Tibial nerve (tissue), 4 donors: Measurements from ENCODE around the gene PREX1. TPM values are rescaled to one million over a fixed set of nuclear protein-coding genes. Genes with fewer than 3 reads are reported as not detected.

ENCODE experiments used
- DNase-seq, 2 donors: peaks; one replicate each; pipeline ENCODE4 v3.0.0-alpha.2; 2019; ENCODE audit warnings: low spot score in 2 of 2
- H3K27ac ChIP-seq, 4 donors: fragments of 200-600 bp; sonication (generic) in 3 of 4; one replicate each; pipeline ENCODE4 v1.5.1; 2017 to 2019; ENCODE audit warnings: mild to moderate bottlenecking in 1 of 4
- H3K27me3 ChIP-seq, 2 donors: fragments of 200-600 bp; sonication (generic) in 1 of 2; one replicate each; pipeline versions ENCODE4 v1.5.1 to v1.6.0; 2017 to 2019
- H3K36me3 ChIP-seq, 3 donors: fragments of 200-600 bp; sonication (generic); one replicate each; pipeline ENCODE4 v1.5.1; 2018 to 2019
- H3K4me1 ChIP-seq, 4 donors: fragments of 200-600 bp; sonication (generic) in 3 of 4; one replicate each; pipeline ENCODE4 v1.5.1; 2017 to 2019
- H3K4me3 ChIP-seq, 4 donors: fragments of 200-600 bp; sonication (generic) in 3 of 4; one replicate each; pipeline ENCODE4 v1.5.1; 2017 to 2019; ENCODE audit warnings: mild to moderate bottlenecking in 1 of 4, moderate library complexity in 1 of 4
- H3K9me3 ChIP-seq, 4 donors: fragments of 200-600 bp; sonication (generic) in 3 of 4; one replicate each; pipeline ENCODE4 v1.5.1; 2017 to 2019
- EP300 ChIP-seq, 2 donors: sonication (generic); formaldehyde crosslinking; IDR thresholded peaks; one replicate each; pipeline ENCODE4 v1.6.1; 2017; ENCODE audit warnings: antibody characterized with exemption in 2 of 2, mild to moderate bottlenecking in 1 of 2
- POLR2A ChIP-seq, 2 donors: fragments of 450-650 bp; IDR thresholded peaks; one replicate each; pipeline ENCODE4 v1.6.1; 2017; ENCODE audit warnings: antibody characterized with exemption in 2 of 2, mild to moderate bottlenecking in 2 of 2, moderate library complexity in 2 of 2
- WGBS, 2 donors: methylation state at CpG; one replicate each; pipeline ENCODE4 v1.1.5; 2018; 5-methylcytosine and 5-hydroxymethylcytosine counted together
- total RNA-seq, 4 donors: library from RNA; depleted of rRNA; stranded (reverse); fragments of >200 nt; gene quantifications; one replicate each; pipeline ENCODE4 v1.1.0, GENCODE V29; 2016
- TF ChIP-seq, protein P1 (sequence below), 5 experiments: fragments of 200-600 bp in 3 of 5; fragments of 450-650 bp in 2 of 5; sonication (generic) in 3 of 5; IDR thresholded peaks; one replicate each; pipeline ENCODE4 v1.5.1; 2016 to 2019; ENCODE audit warnings: antibody characterized with exemption in 5 of 5, mild to moderate bottlenecking in 3 of 5, moderate library complexity in 2 of 5

PREX1 gene
- total RNA-seq, 4 donors from 2014 or later = 30.1 to 50.7 (median 32.5) TPM

DNA sequence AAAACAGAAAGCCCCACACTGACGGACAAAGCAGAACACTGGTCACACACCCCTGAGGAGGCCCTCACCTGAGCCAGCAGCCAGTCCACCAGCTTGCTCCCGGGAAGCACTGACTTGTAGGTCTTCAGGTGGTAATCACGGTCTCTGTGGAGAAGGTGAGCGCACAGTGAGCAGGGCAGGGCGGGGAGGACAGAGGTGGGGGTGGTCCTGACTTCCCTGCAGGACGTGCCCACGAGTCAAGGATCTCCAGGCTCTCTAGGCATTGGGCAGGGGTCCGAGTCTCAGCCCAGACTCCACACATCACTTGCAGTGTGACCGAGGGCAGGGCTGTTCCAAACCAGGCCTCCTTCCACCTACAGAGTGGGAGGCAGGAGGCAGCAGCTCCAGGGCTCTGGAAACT, 151.7 kb downstream of the PREX1 start:
- Histone ChIP-seq H3K27ac (no peak overlapping the region), H3K36me3 (peaks cover 0 to 77% (median 13%) of the 10 kb centered on the region in 3 donors), H3K27me3 (no peaks in the 10 kb centered on the region), H3K4me1 (no peaks in the 10 kb centered on the region), H3K4me3 (no peak overlapping the region), H3K9me3 (no peaks in the 10 kb centered on the region)
- no peak for TF ChIP-seq POLR2A (IDR thresholded peaks at IDR 0.05)
- no peak for TF ChIP-seq EP300 (IDR thresholded peaks at IDR 0.05)
- TF ChIP-seq, protein P1, sequence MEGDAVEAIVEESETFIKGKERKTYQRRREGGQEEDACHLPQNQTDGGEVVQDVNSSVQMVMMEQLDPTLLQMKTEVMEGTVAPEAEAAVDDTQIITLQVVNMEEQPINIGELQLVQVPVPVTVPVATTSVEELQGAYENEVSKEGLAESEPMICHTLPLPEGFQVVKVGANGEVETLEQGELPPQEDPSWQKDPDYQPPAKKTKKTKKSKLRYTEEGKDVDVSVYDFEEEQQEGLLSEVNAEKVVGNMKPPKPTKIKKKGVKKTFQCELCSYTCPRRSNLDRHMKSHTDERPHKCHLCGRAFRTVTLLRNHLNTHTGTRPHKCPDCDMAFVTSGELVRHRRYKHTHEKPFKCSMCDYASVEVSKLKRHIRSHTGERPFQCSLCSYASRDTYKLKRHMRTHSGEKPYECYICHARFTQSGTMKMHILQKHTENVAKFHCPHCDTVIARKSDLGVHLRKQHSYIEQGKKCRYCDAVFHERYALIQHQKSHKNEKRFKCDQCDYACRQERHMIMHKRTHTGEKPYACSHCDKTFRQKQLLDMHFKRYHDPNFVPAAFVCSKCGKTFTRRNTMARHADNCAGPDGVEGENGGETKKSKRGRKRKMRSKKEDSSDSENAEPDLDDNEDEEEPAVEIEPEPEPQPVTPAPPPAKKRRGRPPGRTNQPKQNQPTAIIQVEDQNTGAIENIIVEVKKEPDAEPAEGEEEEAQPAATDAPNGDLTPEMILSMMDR (IDR thresholded peaks at IDR 0.05) = no peak
- DNase-seq = no peak
- 90 to 91% methylated on average over 6 to 9 of the region's 9 CpGs for WGBS, 2 donors

DNA sequence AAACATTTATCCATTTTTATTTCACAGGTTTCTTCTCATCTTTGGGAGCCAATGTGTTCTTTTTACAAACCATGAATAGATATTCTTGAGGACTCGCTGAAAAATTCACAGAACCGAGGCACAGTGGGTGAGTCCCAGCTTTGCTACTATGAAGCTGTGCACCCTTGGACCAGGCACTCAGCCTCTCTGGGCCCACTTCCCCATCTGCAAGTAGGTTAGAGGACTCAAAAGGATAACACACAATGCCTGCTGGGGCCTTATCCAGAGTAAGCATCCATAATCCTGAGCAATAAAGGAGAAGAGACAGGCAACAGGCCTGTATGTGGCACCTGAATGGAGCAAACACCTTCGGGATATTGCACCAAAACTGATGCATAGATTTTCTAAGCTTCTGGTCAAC, 153.3 kb downstream of the PREX1 start:
- peaks cover 0 to 65% (median 10%) of the 10 kb centered on the region in 3 donors for H3K36me3 ChIP-seq

DNA sequence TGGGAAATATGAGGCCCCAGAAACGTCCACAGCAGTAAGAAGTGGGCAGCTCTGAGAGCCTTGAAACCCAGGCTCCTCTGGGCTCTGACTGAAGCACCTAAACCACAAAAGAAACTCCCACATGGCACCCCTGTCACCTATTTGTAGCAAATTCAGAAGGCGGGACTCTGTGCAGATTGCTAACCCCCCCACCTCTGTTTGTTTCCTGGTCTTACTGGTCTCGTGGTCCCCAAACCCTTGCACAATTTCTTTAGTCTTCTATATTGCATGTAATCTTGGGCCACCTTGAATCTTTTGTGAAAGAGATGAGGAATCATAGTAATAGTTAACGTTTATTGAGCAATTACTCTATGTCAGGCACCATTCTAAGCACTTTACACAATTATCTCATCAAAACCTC, 154.3 kb downstream of the PREX1 start:
- H3K4me1 ChIP-seq = peaks cover 0 to 15% (median 4%) of the 10 kb centered on the region in 4 donors
- WGBS, 2 donors = 86% methylated on average over 4 of the region's 4 CpGs
- H3K27me3 ChIP-seq = no peaks in the 10 kb centered on the region
- TF ChIP-seq POLR2A (IDR thresholded peaks at IDR 0.05) = no peak
- TF ChIP-seq, protein P1 (IDR thresholded peaks at IDR 0.05) = no peak
- TF ChIP-seq EP300 (IDR thresholded peaks at IDR 0.05) = no peak
- peaks cover 0 to 55% (median 8%) of the 10 kb centered on the region in 3 donors for H3K36me3 ChIP-seq
- H3K9me3 ChIP-seq = no peaks in the 10 kb centered on the region
- DNase-seq = no peak
- no peak overlapping the region for H3K4me3 ChIP-seq
- H3K27ac ChIP-seq = no peak overlapping the region

More for the DNA sequence above, 153.3 kb downstream of the PREX1 start:
- Histone ChIP-seq H3K4me1 (peaks cover 0 to 7% (median 0%) of the 10 kb centered on the region in 4 donors), H3K27ac (no peak overlapping the region), H3K9me3 (no peaks in the 10 kb centered on the region), H3K4me3 (no peak overlapping the region), H3K27me3 (no peaks in the 10 kb centered on the region)
- TF ChIP-seq, protein P1 (IDR thresholded peaks at IDR 0.05) = no peak
- TF ChIP-seq POLR2A (IDR thresholded peaks at IDR 0.05) (no peak), EP300 (IDR thresholded peaks at IDR 0.05) (no peak)
- WGBS, 2 donors = 80 to 90% methylated on average over 3 of the region's 3 CpGs
- no peak for DNase-seq

DNA sequence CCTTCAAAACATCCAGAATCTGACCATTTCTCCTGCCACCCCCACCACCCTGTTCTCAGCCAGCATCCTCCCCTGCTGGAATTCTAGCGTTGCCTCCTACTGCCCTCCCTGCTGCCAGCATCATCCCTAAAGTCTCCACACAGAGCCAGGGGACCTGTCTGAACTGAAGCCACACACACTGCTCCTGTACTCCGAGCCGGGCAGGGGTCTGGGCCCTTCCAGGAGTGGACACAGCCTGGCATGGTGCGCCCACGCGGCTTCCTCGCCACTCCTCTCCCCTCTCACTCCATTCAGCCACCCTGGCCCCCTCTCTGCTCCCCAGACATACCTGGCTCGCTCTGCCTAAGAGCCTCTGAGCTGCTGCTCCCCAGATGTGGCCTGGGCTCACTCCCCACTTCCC, 155.5 kb downstream of the PREX1 start:
- 85 to 92% methylated on average over 8 of the region's 8 CpGs for WGBS, 2 donors
- H3K27ac ChIP-seq = no peak overlapping the region
- H3K4me3 ChIP-seq = no peak overlapping the region
- no peaks in the 10 kb centered on the region for H3K9me3 ChIP-seq
- TF ChIP-seq, protein P1 (IDR thresholded peaks at IDR 0.05) = no peak
- TF ChIP-seq POLR2A (IDR thresholded peaks at IDR 0.05) = no peak
- TF ChIP-seq EP300 (IDR thresholded peaks at IDR 0.05) = no peak
- DNase-seq = no peak
- H3K27me3 ChIP-seq = no peaks in the 10 kb centered on the region
- peaks cover 0 to 43% (median 6%) of the 10 kb centered on the region in 3 donors for H3K36me3 ChIP-seq
- peaks cover 0 to 27% (median 6%) of the 10 kb centered on the region in 4 donors for H3K4me1 ChIP-seq

DNA sequence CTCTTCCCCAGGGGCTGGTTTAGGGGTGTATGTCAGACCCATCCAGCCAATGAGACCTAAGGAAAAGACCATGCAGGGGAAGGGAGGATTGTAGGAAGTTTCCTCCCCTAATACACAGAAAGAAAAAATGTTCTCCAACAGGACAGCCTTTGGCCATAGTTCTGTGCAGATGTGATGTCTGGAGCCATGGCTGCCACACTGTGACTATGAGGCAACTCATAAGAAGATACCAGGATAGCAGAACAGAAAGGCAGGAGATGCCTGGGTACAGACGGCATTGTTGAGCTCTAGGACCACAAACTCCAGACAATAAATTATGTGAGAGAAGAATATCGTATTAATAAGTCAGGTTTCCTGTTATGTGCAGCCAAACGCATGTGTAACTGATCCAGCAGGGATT, 156.7 kb downstream of the PREX1 start:
- H3K4me3 ChIP-seq = no peak overlapping the region
- no peak for DNase-seq
- H3K4me1 ChIP-seq = peaks cover 0 to 28% (median 6%) of the 10 kb centered on the region in 4 donors
- peaks cover 0 to 32% (median 6%) of the 10 kb centered on the region in 3 donors for H3K36me3 ChIP-seq
- WGBS, 2 donors = 78 to 97% methylated on average over 3 of the region's 3 CpGs
- no peaks in the 10 kb centered on the region for H3K9me3 ChIP-seq
- TF ChIP-seq, protein P1 (IDR thresholded peaks at IDR 0.05) = no peak
- H3K27me3 ChIP-seq = no peaks in the 10 kb centered on the region
- no peak overlapping the region for H3K27ac ChIP-seq
